CD4-positive, alpha-beta T cell treated with Interferon gamma for 1 hour (primary cell): ENCODE results near the gene DYNC1LI2.

ENCODE experiments used
- DNase-seq: peaks from one replicate; pipeline ENCODE4 v3.0.0-alpha.2; 2020

DYNC1LI2 gene

GRCh38 chr16:66735891-66736290, 15.5 kb downstream of the DYNC1LI2 start:
- DNase-seq: no peak

- DNase-seq: no peak
Observed at GRCh38 chr16:66731101-66731500, 20.3 kb downstream of the DYNC1LI2 start.

GRCh38 chr16:66728804-66729203, 22.6 kb downstream of the DYNC1LI2 start:
- DNase-seq: no peak

- no peak for DNase-seq
Observed at GRCh38 chr16:66728117-66728787, 23.2 kb downstream of the DYNC1LI2 start.

GRCh38 chr16:66720766-66721165, 30.6 kb downstream of the DYNC1LI2 start:
- no peak for DNase-seq

- DNase-seq: no peak
Observed at GRCh38 chr16:66719246-66719645, 32.2 kb downstream of the DYNC1LI2 start.

GRCh38 chr16:66717776-66718175, 33.6 kb downstream of the DYNC1LI2 start:
- DNase-seq: no peak

GRCh38 chr16:66717112-66717675, 34.2 kb downstream of the DYNC1LI2 start:
- DNase-seq: peak; percentile 9

GRCh38 chr16:66714654-66715307, 36.6 kb downstream of the DYNC1LI2 start:
- no peak for DNase-seq

- DNase-seq: no peak
Observed at GRCh38 chr16:66714062-66714461, 37.3 kb downstream of the DYNC1LI2 start.

- DNase-seq: no peak
Observed at GRCh38 chr16:66713076-66713475, 38.3 kb downstream of the DYNC1LI2 start.

GRCh38 chr16:66712512-66712911, 38.9 kb downstream of the DYNC1LI2 start:
- no peak for DNase-seq

- DNase-seq: no peak
Observed at GRCh38 chr16:66711581-66711980, 39.8 kb downstream of the DYNC1LI2 start.

- DNase-seq: no peak
Observed at GRCh38 chr16:66706506-66706880, 44.9 kb downstream of the DYNC1LI2 start.

GRCh38 chr16:66705790-66706505, 45.5 kb downstream of the DYNC1LI2 start:
- no peak for DNase-seq

GRCh38 chr16:66703406-66704215, 47.8 kb downstream of the DYNC1LI2 start:
- no peak for DNase-seq

GRCh38 chr16:66701516-66701915, 49.9 kb downstream of the DYNC1LI2 start:
- no peak for DNase-seq

- no peak for DNase-seq
Observed at GRCh38 chr16:66701026-66701425, 50.4 kb downstream of the DYNC1LI2 start.

GRCh38 chr16:66699898-66700297, 51.5 kb downstream of the DYNC1LI2 start:
- no peak for DNase-seq

- DNase-seq: no peak
Observed at GRCh38 chr16:66698046-66698445, 53.4 kb downstream of the DYNC1LI2 start.

GRCh38 chr16:66696669-66697630, 54.5 kb downstream of the DYNC1LI2 start, which contains the start of gene CMTM4:
TSS of gene CMTM4 (minus strand) at chr16:66696743. CDS start at chr16:66696525, 218 bp downstream.
- peak; percentile 77 for DNase-seq
